ENCODE results near the gene GPR27.

The GPR27 gene

GRCh38 chr3:71771884-71772283, 18.2 kb downstream of the GPR27 start:
- DNase-seq: no peak
- WGBS (ENCODE audit: extremely low coverage, insufficient coverage, insufficient read length): no CpG with 5 or more reads among the region's 1 CpG
- Histone ChIP-seq H4K8ac (ENCODE audit: low read depth, low read length) (no peak overlapping the region), H3K79me1 (ENCODE audit: low read length) (no peaks in the 10 kb centered on the region), H3K4me2 (ENCODE audit: low read length) (no peak overlapping the region), H3K36me3 (ENCODE audit: control insufficient read depth in 1 of 2, insufficient read depth in 2 of 2, low read length in 2 of 2) (no peaks in the 10 kb centered on the region), H3K14ac (ENCODE audit: low read length) (no peak overlapping the region), H4K12ac (ENCODE audit: low read depth, low read length) (no peak overlapping the region), H3K4me3 (ENCODE audit: low read depth, low read length) (no peak overlapping the region), H2BK12ac (ENCODE audit: low read length) (no peak overlapping the region), H3K4ac (ENCODE audit: low read depth, low read length) (no peak overlapping the region), H4K91ac (ENCODE audit: low read depth, low read length) (no peak overlapping the region), H3K9ac (ENCODE audit: low read length) (no peak overlapping the region), H2AFZ (ENCODE audit: insufficient read depth, low read length, poor library complexity) (no peak overlapping the region), H3K18ac (ENCODE audit: low read length) (no peak overlapping the region), H3K9me3 (ENCODE audit: insufficient read depth, low read depth, low read length) (no peaks in the 10 kb centered on the region), H3K4me1 (ENCODE audit: control insufficient read depth in 1 of 2, insufficient read depth in 2 of 2, low read length in 2 of 2) (no peaks in the 10 kb centered on the region), H3K27ac (ENCODE audit: low read depth, low read length) (no peak overlapping the region), H3K27me3 (ENCODE audit: insufficient read depth, low read length) (no peaks in the 10 kb centered on the region), H2AK5ac (ENCODE audit: low read length) (no peak overlapping the region), H3K23ac (ENCODE audit: low read length) (no peak overlapping the region), H2BK120ac (ENCODE audit: insufficient read depth, low read length, poor library complexity) (no peak overlapping the region), H2BK5ac (ENCODE audit: low read depth, low read length, poor library complexity) (no peak overlapping the region), H3K79me2 (ENCODE audit: control insufficient read depth, insufficient read depth, low read length, poor library complexity) (no peaks in the 10 kb centered on the region)

GRCh38 chr3:71776538-71776937, 22.9 kb downstream of the GPR27 start:
- Histone ChIP-seq H2BK120ac (ENCODE audit: insufficient read depth, low read length, poor library complexity) (no peak overlapping the region), H3K18ac (ENCODE audit: low read length) (no peak overlapping the region), H4K8ac (ENCODE audit: low read depth, low read length) (no peak overlapping the region), H3K4me3 (ENCODE audit: low read depth, low read length) (no peak overlapping the region), H2AFZ (ENCODE audit: insufficient read depth, low read length, poor library complexity) (no peak overlapping the region), H3K4ac (ENCODE audit: low read depth, low read length) (no peak overlapping the region), H3K23ac (ENCODE audit: low read length) (no peak overlapping the region), H2BK12ac (ENCODE audit: low read length) (no peak overlapping the region), H3K79me2 (ENCODE audit: control insufficient read depth, insufficient read depth, low read length, poor library complexity) (no peaks in the 10 kb centered on the region), H4K91ac (ENCODE audit: low read depth, low read length) (no peak overlapping the region), H2AK5ac (ENCODE audit: low read length) (no peak overlapping the region), H3K79me1 (ENCODE audit: low read length) (no peaks in the 10 kb centered on the region), H4K12ac (ENCODE audit: low read depth, low read length) (no peak overlapping the region), H3K27ac (ENCODE audit: low read depth, low read length) (no peak overlapping the region), H2BK5ac (ENCODE audit: low read depth, low read length, poor library complexity) (no peak overlapping the region), H3K27me3 (ENCODE audit: insufficient read depth, low read length) (no peaks in the 10 kb centered on the region), H3K9me3 (ENCODE audit: insufficient read depth, low read depth, low read length) (no peaks in the 10 kb centered on the region), H3K36me3 (ENCODE audit: control insufficient read depth in 1 of 2, insufficient read depth in 2 of 2, low read length in 2 of 2) (no peaks in the 10 kb centered on the region), H3K9ac (ENCODE audit: low read length) (no peak overlapping the region), H3K4me2 (ENCODE audit: low read length) (no peak overlapping the region), H3K14ac (ENCODE audit: low read length) (no peak overlapping the region), H3K4me1 (ENCODE audit: control insufficient read depth in 1 of 2, insufficient read depth in 2 of 2, low read length in 2 of 2) (no peaks in the 10 kb centered on the region)
- no CpG with 5 or more reads among the region's 6 CpGs for WGBS (ENCODE audit: extremely low coverage, insufficient coverage, insufficient read length)
- no peak for DNase-seq

- no peak overlapping the region for H3K18ac ChIP-seq (ENCODE audit: low read length)
- H2BK120ac ChIP-seq (ENCODE audit: insufficient read depth, low read length, poor library complexity): no peak overlapping the region
- H3K4me1 ChIP-seq (ENCODE audit: control insufficient read depth in 1 of 2, insufficient read depth in 2 of 2, low read length in 2 of 2): no peaks in the 10 kb centered on the region
- H2BK5ac ChIP-seq (ENCODE audit: low read depth, low read length, poor library complexity): no peak overlapping the region
- no peak overlapping the region for H2AFZ ChIP-seq (ENCODE audit: insufficient read depth, low read length, poor library complexity)
- DNase-seq: no peak
- H2AK5ac ChIP-seq (ENCODE audit: low read length): no peak overlapping the region
- H3K27me3 ChIP-seq (ENCODE audit: insufficient read depth, low read length): no peaks in the 10 kb centered on the region
- WGBS (ENCODE audit: extremely low coverage, insufficient coverage, insufficient read length): no CpG with 5 or more reads among the region's 3 CpGs
- H3K23ac ChIP-seq (ENCODE audit: low read length): no peak overlapping the region
- H4K8ac ChIP-seq (ENCODE audit: low read depth, low read length): no peak overlapping the region
- no peaks in the 10 kb centered on the region for H3K9me3 ChIP-seq (ENCODE audit: insufficient read depth, low read depth, low read length)
- no peak overlapping the region for H3K27ac ChIP-seq (ENCODE audit: low read depth, low read length)
- H3K36me3 ChIP-seq (ENCODE audit: control insufficient read depth in 1 of 2, insufficient read depth in 2 of 2, low read length in 2 of 2): no peaks in the 10 kb centered on the region
- H4K91ac ChIP-seq (ENCODE audit: low read depth, low read length): no peak overlapping the region
- no peak overlapping the region for H3K14ac ChIP-seq (ENCODE audit: low read length)
- no peak overlapping the region for H3K9ac ChIP-seq (ENCODE audit: low read length)
- no peak overlapping the region for H3K4me3 ChIP-seq (ENCODE audit: low read depth, low read length)
- H3K79me2 ChIP-seq (ENCODE audit: control insufficient read depth, insufficient read depth, low read length, poor library complexity): no peaks in the 10 kb centered on the region
- no peak overlapping the region for H3K4ac ChIP-seq (ENCODE audit: low read depth, low read length)
- no peak overlapping the region for H4K12ac ChIP-seq (ENCODE audit: low read depth, low read length)
- no peak overlapping the region for H3K4me2 ChIP-seq (ENCODE audit: low read length)
- no peaks in the 10 kb centered on the region for H3K79me1 ChIP-seq (ENCODE audit: low read length)
- no peak overlapping the region for H2BK12ac ChIP-seq (ENCODE audit: low read length)
Measured at GRCh38 chr3:71778353-71778752, 24.7 kb downstream of the GPR27 start.

- H3K27ac ChIP-seq (ENCODE audit: low read depth, low read length): no peak overlapping the region
- no peak overlapping the region for H2BK5ac ChIP-seq (ENCODE audit: low read depth, low read length, poor library complexity)
- H3K18ac ChIP-seq (ENCODE audit: low read length): no peak overlapping the region
- no peak overlapping the region for H3K23ac ChIP-seq (ENCODE audit: low read length)
- no peak overlapping the region for H3K4ac ChIP-seq (ENCODE audit: low read depth, low read length)
- H4K12ac ChIP-seq (ENCODE audit: low read depth, low read length): no peak overlapping the region
- no peak overlapping the region for H3K4me3 ChIP-seq (ENCODE audit: low read depth, low read length)
- DNase-seq: no peak
- H3K9me3 ChIP-seq (ENCODE audit: insufficient read depth, low read depth, low read length): peaks cover 3% of the 10 kb centered on the region
- WGBS (ENCODE audit: extremely low coverage, insufficient coverage, insufficient read length): no CpG with 5 or more reads among the region's 6 CpGs
- H2BK12ac ChIP-seq (ENCODE audit: low read length): no peak overlapping the region
- H3K9ac ChIP-seq (ENCODE audit: low read length): no peak overlapping the region
- H3K14ac ChIP-seq (ENCODE audit: low read length): no peak overlapping the region
- H2AK5ac ChIP-seq (ENCODE audit: low read length): no peak overlapping the region
- H4K91ac ChIP-seq (ENCODE audit: low read depth, low read length): no peak overlapping the region
- no peak overlapping the region for H2BK120ac ChIP-seq (ENCODE audit: insufficient read depth, low read length, poor library complexity)
- no peaks in the 10 kb centered on the region for H3K79me2 ChIP-seq (ENCODE audit: control insufficient read depth, insufficient read depth, low read length, poor library complexity)
- no peaks in the 10 kb centered on the region for H3K36me3 ChIP-seq (ENCODE audit: control insufficient read depth in 1 of 2, insufficient read depth in 2 of 2, low read length in 2 of 2)
- H3K4me2 ChIP-seq (ENCODE audit: low read length): no peak overlapping the region
- H2AFZ ChIP-seq (ENCODE audit: insufficient read depth, low read length, poor library complexity): no peak overlapping the region
- no peaks in the 10 kb centered on the region for H3K79me1 ChIP-seq (ENCODE audit: low read length)
- H3K27me3 ChIP-seq (ENCODE audit: insufficient read depth, low read length): peaks cover 9% of the 10 kb centered on the region
- H4K8ac ChIP-seq (ENCODE audit: low read depth, low read length): no peak overlapping the region
- H3K4me1 ChIP-seq (ENCODE audit: control insufficient read depth in 1 of 2, insufficient read depth in 2 of 2, low read length in 2 of 2): peaks cover 3% of the 10 kb centered on the region in 2 experiments
Measured at GRCh38 chr3:71779674-71780377, 26.2 kb downstream of the GPR27 start.
